PFSK-1 (cell line): ENCODE measurements around the gene ERC1.

Source experiments
- FOXP2 ChIP-seq: optimal IDR thresholded peaks from 2 replicates; pipeline ENCODE3; 2011; ENCODE audit warnings: borderline replicate concordance, control low read depth, inconsistent platforms; ENCODE audit not compliant: insufficient read depth; ENCODE audit errors: extremely low read length, extremely low read depth
- POLR2AphosphoS5 ChIP-seq: IDR thresholded peaks from 2 replicates; pipeline ENCODE4 v1.6.1; 2012; ENCODE audit warnings: low read depth, mild to moderate bottlenecking, control low read depth, low read length, moderate library complexity
- SIN3A ChIP-seq: IDR thresholded peaks from 2 replicates; pipeline ENCODE4 v1.6.1; 2012; ENCODE audit warnings: mild to moderate bottlenecking, low read length, moderate library complexity, borderline replicate concordance; ENCODE audit not compliant: insufficient read depth
- TAF1 ChIP-seq: IDR thresholded peaks from 2 replicates; pipeline ENCODE4 v1.6.1; 2012; ENCODE audit warnings: low read length, control low read depth, borderline replicate concordance; ENCODE audit not compliant: insufficient read depth
- TF ChIP-seq, protein P1 (sequence below), 2 experiments: IDR thresholded peaks; 2 replicates each; pipeline versions ENCODE4 v1.6.1 to v1.8.0; 2011 to 2012; ENCODE audit warnings: low read depth in 2 of 2, low read length in 2 of 2, control low read depth in 1 of 2, inconsistent platforms in 1 of 2, mild to moderate bottlenecking in 1 of 2, moderate library complexity in 1 of 2; ENCODE audit not compliant: insufficient read depth in 1 of 2

Gene ERC1

DNA sequence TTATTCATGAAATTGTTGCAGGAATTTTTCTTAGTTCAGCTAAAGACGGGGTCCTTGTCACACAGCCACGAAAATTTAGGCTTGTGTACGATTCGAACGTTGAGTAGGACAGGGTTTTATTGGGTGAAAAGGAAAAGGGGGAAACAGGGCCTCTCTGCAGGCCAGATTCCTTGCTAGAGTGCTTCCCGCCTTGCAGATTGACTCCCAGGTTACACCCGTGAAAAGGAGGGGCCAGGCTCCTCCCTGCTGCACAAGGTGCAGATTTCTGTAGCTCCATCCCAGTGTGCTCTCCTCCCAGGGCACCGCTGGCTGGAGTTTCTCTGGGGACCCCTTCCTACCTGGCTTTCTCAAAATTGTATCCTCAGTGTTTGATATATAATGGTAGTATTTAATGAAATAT is 221.5 kb downstream of the ERC1 start:
- TF ChIP-seq POLR2AphosphoS5 (no peak), TAF1 (no peak), SIN3A (no peak), FOXP2 (no peak)
- TF ChIP-seq, protein P1, sequence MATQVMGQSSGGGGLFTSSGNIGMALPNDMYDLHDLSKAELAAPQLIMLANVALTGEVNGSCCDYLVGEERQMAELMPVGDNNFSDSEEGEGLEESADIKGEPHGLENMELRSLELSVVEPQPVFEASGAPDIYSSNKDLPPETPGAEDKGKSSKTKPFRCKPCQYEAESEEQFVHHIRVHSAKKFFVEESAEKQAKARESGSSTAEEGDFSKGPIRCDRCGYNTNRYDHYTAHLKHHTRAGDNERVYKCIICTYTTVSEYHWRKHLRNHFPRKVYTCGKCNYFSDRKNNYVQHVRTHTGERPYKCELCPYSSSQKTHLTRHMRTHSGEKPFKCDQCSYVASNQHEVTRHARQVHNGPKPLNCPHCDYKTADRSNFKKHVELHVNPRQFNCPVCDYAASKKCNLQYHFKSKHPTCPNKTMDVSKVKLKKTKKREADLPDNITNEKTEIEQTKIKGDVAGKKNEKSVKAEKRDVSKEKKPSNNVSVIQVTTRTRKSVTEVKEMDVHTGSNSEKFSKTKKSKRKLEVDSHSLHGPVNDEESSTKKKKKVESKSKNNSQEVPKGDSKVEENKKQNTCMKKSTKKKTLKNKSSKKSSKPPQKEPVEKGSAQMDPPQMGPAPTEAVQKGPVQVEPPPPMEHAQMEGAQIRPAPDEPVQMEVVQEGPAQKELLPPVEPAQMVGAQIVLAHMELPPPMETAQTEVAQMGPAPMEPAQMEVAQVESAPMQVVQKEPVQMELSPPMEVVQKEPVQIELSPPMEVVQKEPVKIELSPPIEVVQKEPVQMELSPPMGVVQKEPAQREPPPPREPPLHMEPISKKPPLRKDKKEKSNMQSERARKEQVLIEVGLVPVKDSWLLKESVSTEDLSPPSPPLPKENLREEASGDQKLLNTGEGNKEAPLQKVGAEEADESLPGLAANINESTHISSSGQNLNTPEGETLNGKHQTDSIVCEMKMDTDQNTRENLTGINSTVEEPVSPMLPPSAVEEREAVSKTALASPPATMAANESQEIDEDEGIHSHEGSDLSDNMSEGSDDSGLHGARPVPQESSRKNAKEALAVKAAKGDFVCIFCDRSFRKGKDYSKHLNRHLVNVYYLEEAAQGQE (IDR thresholded peaks at IDR 0.05; ENCODE audit: insufficient read depth in 1 of 2, low read depth in 2 of 2, low read length in 2 of 2) = no peak

DNA sequence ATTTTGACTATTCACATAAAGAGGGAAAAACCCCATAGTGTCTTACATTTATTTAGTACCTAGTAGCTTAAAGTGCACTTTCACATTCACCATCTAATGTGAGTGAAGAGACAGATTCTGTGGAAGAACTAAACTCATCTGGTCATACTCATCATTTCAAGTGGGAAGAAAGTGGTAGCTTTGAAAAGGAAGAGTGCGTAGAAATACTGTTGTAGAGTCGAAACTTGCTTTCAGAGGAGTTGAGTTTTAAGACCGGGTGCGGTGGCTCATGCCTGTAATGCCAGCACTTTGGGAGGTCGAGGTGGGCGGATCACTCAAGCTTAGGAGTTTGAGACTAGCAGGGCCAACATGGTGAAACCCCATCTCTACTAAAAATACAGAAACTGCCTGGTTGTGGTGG is 222.2 kb downstream of the ERC1 start:
- TF ChIP-seq TAF1 = no peak
- no peak for TF ChIP-seq POLR2AphosphoS5
- TF ChIP-seq SIN3A = no peak
- no peak for TF ChIP-seq FOXP2
- TF ChIP-seq, protein P1 (IDR thresholded peaks at IDR 0.05; ENCODE audit: insufficient read depth in 1 of 2, low read depth in 2 of 2, low read length in 2 of 2) = no peak

DNA sequence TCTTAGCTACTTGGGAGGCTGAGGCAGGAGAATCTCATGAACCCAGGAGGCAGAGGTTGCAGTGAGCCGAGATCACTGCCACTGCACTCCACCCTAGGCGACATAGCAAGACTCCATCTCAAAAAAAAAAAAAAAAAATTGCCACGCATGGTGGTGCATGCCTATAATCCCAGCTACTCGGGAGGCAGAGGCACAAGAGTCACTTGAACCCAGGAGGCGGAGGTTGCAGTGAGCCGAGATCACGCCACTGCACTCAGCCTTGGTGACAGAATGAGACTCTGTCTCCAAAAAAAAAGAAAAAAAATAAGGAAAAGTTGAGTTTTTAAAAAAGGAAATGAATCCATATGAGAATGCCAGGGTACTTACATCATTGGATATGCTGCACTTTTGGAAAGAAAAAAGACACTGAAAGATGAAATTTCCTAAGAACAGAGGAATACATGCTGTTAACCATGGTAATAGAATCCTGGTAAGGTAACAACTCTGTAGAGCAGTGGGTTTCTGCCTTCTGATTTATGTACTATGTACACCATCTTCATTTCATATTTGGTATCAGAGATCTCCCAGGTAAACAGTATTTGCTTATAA is 222.7 kb downstream of the ERC1 start:
- TF ChIP-seq POLR2AphosphoS5 (no peak), TAF1 (no peak), SIN3A (no peak), FOXP2 (no peak)
- TF ChIP-seq, protein P1 (IDR thresholded peaks at IDR 0.05; ENCODE audit: insufficient read depth in 1 of 2, low read depth in 2 of 2, low read length in 2 of 2) = no peak

DNA sequence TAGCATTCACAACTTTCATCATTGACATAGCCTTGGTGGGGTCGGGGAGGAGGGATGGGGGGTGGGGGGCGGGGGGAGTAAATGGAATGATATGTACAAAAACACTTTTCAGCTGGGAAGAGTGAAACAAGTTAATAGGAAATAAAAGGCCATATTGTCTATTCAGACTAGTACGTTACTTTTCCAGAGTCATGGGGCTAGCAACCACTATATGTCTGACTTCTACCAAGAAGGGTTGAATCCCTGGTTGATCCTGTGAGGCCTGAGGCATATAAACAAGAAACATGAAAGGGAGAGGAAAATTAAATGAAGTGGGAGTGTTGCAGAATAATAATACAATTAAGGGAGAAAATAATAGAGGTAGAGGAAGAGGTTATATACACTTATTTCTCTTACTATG is 225.5 kb downstream of the ERC1 start:
- TF ChIP-seq SIN3A (no peak), TAF1 (no peak), FOXP2 (no peak), POLR2AphosphoS5 (no peak)
- TF ChIP-seq, protein P1 (IDR thresholded peaks at IDR 0.05; ENCODE audit: insufficient read depth in 1 of 2, low read depth in 2 of 2, low read length in 2 of 2) = no peak
